Measurements from ENCODE around the gene DDX27.

DDX27 gene

GRCh38 chr20:49277786-49278035 is 58.5 kb downstream of the DDX27 start:
- DNase-seq (ENCODE audit: low read depth in 2 of 3, low spot score in 1 of 3): no peak

GRCh38 chr20:49278036-49278817 is 59.0 kb downstream of the DDX27 start, which contains the start of gene ZNFX1:
Gene ZNFX1 (minus strand): TSS chr20:49278057. CDS start chr20:49275839, 2,218 bp downstream.
- peak; percentile 97 to 99 (median 97) for DNase-seq (ENCODE audit: low read depth in 2 of 3, low spot score in 1 of 3)

- peak in 2 of 3 donors; percentile 27 to 46 for DNase-seq (ENCODE audit: low read depth in 2 of 3, low spot score in 1 of 3)
Observed at GRCh38 chr20:49278818-49279676, 59.8 kb downstream of the DDX27 start.

GRCh38 chr20:49279677-49280462 is 60.7 kb downstream of the DDX27 start:
- DNase-seq (ENCODE audit: low read depth in 2 of 3, low spot score in 1 of 3): peak in 1 of 3 donors; percentile 6

GRCh38 chr20:49280463-49281058 is 61.3 kb downstream of the DDX27 start:
- DNase-seq (ENCODE audit: low read depth in 2 of 3, low spot score in 1 of 3): peak in 1 of 3 donors; percentile 30

- DNase-seq (ENCODE audit: low read depth in 2 of 3, low spot score in 1 of 3): peak in 1 of 3 donors; percentile 10
Observed at GRCh38 chr20:49281059-49281912, 62.1 kb downstream of the DDX27 start.

GRCh38 chr20:49281913-49282467 is 62.8 kb downstream of the DDX27 start:
- no peak for DNase-seq (ENCODE audit: low read depth in 2 of 3, low spot score in 1 of 3)

GRCh38 chr20:49282584-49283171 is 63.5 kb downstream of the DDX27 start:
- peak in 1 of 3 donors; percentile 21 for DNase-seq (ENCODE audit: low read depth in 2 of 3, low spot score in 1 of 3)

- DNase-seq (ENCODE audit: low read depth in 2 of 3, low spot score in 1 of 3): peak in 1 of 3 donors; percentile 9
Observed at GRCh38 chr20:49283176-49283702, 64.0 kb downstream of the DDX27 start.

- DNase-seq (ENCODE audit: low read depth in 2 of 3, low spot score in 1 of 3): peak in 1 of 3 donors; percentile 6
Observed at GRCh38 chr20:49283703-49284625, 64.7 kb downstream of the DDX27 start.

GRCh38 chr20:49284818-49285217 is 65.6 kb downstream of the DDX27 start:
- peak in 1 of 3 donors; percentile 8 for DNase-seq (ENCODE audit: low read depth in 2 of 3, low spot score in 1 of 3)

- no peak for DNase-seq (ENCODE audit: low read depth in 2 of 3, low spot score in 1 of 3)
Observed at GRCh38 chr20:49285233-49285668, 66.0 kb downstream of the DDX27 start.

- DNase-seq (ENCODE audit: low read depth in 2 of 3, low spot score in 1 of 3): no peak
Observed at GRCh38 chr20:49285813-49286494, 66.7 kb downstream of the DDX27 start.

- DNase-seq (ENCODE audit: low read depth in 2 of 3, low spot score in 1 of 3): no peak
Observed at GRCh38 chr20:49286689-49287551, 67.7 kb downstream of the DDX27 start.

GRCh38 chr20:49287555-49288249 is 68.5 kb downstream of the DDX27 start:
- no peak for DNase-seq (ENCODE audit: low read depth in 2 of 3, low spot score in 1 of 3)

GRCh38 chr20:49288250-49288751 is 69.1 kb downstream of the DDX27 start:
- no peak for DNase-seq (ENCODE audit: low read depth in 2 of 3, low spot score in 1 of 3)

All from stimulated activated CD4-positive, alpha-beta T cell treated with anti-CD3 and anti-CD28 coated beads, Interleukin-12 subunit alpha, Interleukin-12 subunit beta, amount 100 ng/mL, for 48 hours (primary cell).